Stomach (tissue), 9 donors: Measurements from ENCODE around the gene MEIKIN. TPM values are rescaled to one million over a fixed set of nuclear protein-coding genes. Genes with fewer than 3 reads are reported as not detected.
A peak's percentile ranks its signal among the peaks of the same experiment; 100 is the strongest.

Source experiments
- DNase-seq, 2 donors: peaks; one replicate each; pipeline versions ENCODE4 v3.0.0 to v3.0.0-alpha.2; 2013 to 2019
- H3K27ac ChIP-seq, 5 donors: fragments of 200-600 bp in 4 of 5; sonication (generic) in 4 of 5; one replicate each; pipeline ENCODE4 v1.5.1; 2013 to 2019; ENCODE audit warnings: mild to moderate bottlenecking in 1 of 5, moderate library complexity in 1 of 5
- H3K27me3 ChIP-seq, 3 donors: fragments of 200-600 bp; sonication (generic); one replicate each; pipeline ENCODE4 v1.5.1; 2017 to 2019; ENCODE audit warnings: mixed run types in 1 of 3
- H3K36me3 ChIP-seq, 4 donors: fragments of 200-600 bp; sonication (generic); 1 replicate in 3 of 4; 2 replicates in 1 of 4; pipeline ENCODE4 v1.5.1; 2016 to 2019
- H3K4me1 ChIP-seq, 4 donors: fragments of 200-600 bp; sonication (generic); one replicate each; pipeline ENCODE4 v1.5.1; 2016 to 2019
- H3K4me3 ChIP-seq, 4 donors: fragments of 200-600 bp; sonication (generic) in 3 of 4; one replicate each; pipeline ENCODE4 v1.5.1; 2016 to 2019; ENCODE audit warnings: mild to moderate bottlenecking in 1 of 4
- H3K9me3 ChIP-seq, 4 donors: fragments of 200-600 bp; sonication (generic); one replicate each; pipeline ENCODE4 v1.5.1; 2016 to 2019
- EP300 ChIP-seq: sonication (generic); formaldehyde crosslinking; IDR thresholded peaks from one replicate; pipeline ENCODE4 v1.6.1; 2017; ENCODE audit warnings: antibody characterized with exemption
- POLR2A ChIP-seq, 4 donors: fragments of 450-650 bp; IDR thresholded peaks; one replicate each; pipeline ENCODE4 v1.6.1; 2016; ENCODE audit warnings: antibody characterized with exemption in 4 of 4, control low read depth in 2 of 4, mild to moderate bottlenecking in 1 of 4, moderate library complexity in 1 of 4
- POLR2AphosphoS5 ChIP-seq, 3 donors: sonication (generic); formaldehyde crosslinking; IDR thresholded peaks; one replicate each; pipeline ENCODE4 v1.6.1; 2016; ENCODE audit warnings: antibody characterized with exemption in 3 of 3
- WGBS, 5 donors: extraction: QIAGEN DNeasy Blood & Tissue Kit in 3 of 5; methylation state at CpG; one replicate each; pipeline versions ENCODE4 v1.1.5 to v1.1.7; 2013 to 2018; 5-methylcytosine and 5-hydroxymethylcytosine counted together
- intact Hi-C: fragments of 100-400 bp; cut with DNase I; formaldehyde crosslinking; loops from one replicate; pipeline ENCODE4 v1.15.1; 2023; ENCODE audit warnings: low total_unique reads
- polyA plus RNA-seq, 3 donors: library from polyadenylated mRNA; stranded (reverse); fragments of 200-250 nt; gene quantifications; one replicate each; pipeline ENCODE4 v1.2.3, GENCODE V29; 2013
- total RNA-seq, 5 donors: library from RNA; depleted of rRNA; stranded (reverse); fragments of >200 nt; gene quantifications; one replicate each; pipeline versions ENCODE4 v1.1.0 to v1.2.3, GENCODE V29; 2014 to 2016
- TF ChIP-seq, protein P1 (sequence below), 7 experiments: fragments of 450-650 bp in 4 of 7; fragments of 200-600 bp in 3 of 7; sonication (generic) in 3 of 7; IDR thresholded peaks; one replicate each; pipeline ENCODE4 v1.5.1; 2016 to 2019; ENCODE audit warnings: antibody characterized with exemption in 7 of 7, control low read depth in 2 of 7, mild to moderate bottlenecking in 1 of 7
- donor health status: healthy with polysubstance abuse.
- donor health status: Bipolar disorder and iron deficiency.
- donor health status: healthy.

MEIKIN gene
- total and polyA plus RNA-seq, 8 donors, result 0.37 TPM; not detected in 7

DNA sequence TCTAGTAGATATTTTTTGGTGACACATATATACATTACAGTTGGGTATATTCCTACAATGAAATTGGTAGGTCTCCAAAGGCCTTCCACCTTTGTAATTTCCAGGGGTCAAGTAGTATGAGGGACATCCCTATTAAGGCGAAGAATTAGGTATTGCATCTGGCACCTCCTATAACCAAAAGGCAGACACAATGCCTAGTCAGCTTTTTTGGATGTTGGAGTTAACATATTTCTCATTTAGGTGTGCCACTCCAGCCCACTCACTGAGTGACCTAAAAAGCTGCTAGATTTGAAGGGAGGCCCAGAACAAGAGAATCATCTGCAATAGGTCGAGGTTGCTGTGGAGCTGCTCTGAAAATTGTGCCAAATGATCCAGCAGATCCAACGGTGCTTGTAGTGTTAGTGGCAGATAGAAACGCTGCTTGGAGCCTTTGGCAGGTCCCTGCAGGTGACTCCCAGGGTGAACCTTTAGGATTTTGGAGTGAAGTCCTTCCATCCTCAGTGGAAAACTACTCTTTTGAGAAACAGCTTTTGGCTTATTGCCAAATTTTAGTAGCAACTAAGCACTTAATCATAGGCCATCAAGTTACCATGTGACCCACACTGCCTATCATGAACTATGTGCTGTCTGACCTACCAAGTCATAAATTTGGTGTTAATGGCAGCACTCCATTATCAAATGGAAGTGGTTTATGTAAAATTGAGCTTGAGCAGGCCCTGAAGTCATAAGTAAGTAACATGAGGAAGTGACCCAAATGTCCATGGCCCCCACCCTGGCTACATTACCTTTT is 132.9 kb downstream of the MEIKIN start:
- no peak overlapping the region for H3K27ac ChIP-seq
- no peaks in the 10 kb centered on the region for H3K4me1 ChIP-seq
- intact Hi-C loops, result no loop called here
- no peak for TF ChIP-seq POLR2AphosphoS5 (IDR thresholded peaks at IDR 0.05)
- H3K36me3 ChIP-seq, result no peaks in the 10 kb centered on the region
- no peaks in the 10 kb centered on the region for H3K9me3 ChIP-seq
- WGBS, 5 donors, result 78 to 88% (median 85%) methylated on average over 4 of the region's 4 CpGs
- no peak for DNase-seq
- H3K27me3 ChIP-seq, result no peaks in the 10 kb centered on the region
- H3K4me3 ChIP-seq, result no peak overlapping the region

DNA sequence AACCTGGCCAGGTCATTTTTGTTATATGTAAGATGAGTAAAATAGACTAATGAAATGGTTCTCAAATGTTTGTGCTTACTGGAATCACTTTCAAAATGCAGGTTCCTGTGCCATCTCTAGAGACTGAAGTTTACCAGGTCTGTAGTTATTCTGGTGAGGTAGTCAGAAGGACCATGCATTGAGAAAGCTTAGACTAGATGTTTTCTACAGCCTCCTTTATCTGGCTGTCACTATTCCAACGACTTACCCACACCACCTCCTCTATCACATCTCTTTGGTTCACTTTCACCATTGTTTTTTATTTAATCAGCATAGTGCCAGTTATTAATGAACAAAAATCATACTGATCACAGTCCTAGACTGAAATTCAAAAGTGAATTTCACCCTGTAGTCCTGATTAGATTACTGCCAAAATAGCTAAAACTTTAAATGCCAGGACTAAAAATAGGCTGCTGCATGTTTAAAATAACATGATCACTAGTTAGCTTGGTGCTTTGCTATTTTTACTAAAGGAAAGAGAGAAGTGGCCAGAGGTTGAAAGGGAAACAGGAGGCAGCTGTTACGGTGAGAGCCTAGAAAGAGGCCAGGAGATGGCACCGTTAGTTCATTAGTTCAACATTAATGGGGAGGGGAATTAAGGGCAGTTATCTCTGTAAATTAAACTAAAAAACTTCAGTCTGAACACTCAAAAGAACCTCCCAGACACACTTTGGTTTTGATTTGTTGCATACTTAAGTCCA is 134.8 kb downstream of the MEIKIN start:
- Histone ChIP-seq H3K27me3 (no peaks in the 10 kb centered on the region), H3K27ac (peak overlapping the region in 1 of 5 donors; percentile 21), H3K9me3 (no peaks in the 10 kb centered on the region), H3K4me1 (no peaks in the 10 kb centered on the region), H3K36me3 (no peaks in the 10 kb centered on the region), H3K4me3 (no peak overlapping the region)
- peak in 1 of 2 donors; percentile 23 for DNase-seq
- WGBS, 5 donors, result 10 to 19% (median 16%) methylated on average over 3 of the region's 3 CpGs
- intact Hi-C loops, result no loop called here
- TF ChIP-seq POLR2AphosphoS5 (IDR thresholded peaks at IDR 0.05), result no peak
- TF ChIP-seq EP300, result no peak
- TF ChIP-seq POLR2A (IDR thresholded peaks at IDR 0.05), result no peak
- TF ChIP-seq, protein P1, sequence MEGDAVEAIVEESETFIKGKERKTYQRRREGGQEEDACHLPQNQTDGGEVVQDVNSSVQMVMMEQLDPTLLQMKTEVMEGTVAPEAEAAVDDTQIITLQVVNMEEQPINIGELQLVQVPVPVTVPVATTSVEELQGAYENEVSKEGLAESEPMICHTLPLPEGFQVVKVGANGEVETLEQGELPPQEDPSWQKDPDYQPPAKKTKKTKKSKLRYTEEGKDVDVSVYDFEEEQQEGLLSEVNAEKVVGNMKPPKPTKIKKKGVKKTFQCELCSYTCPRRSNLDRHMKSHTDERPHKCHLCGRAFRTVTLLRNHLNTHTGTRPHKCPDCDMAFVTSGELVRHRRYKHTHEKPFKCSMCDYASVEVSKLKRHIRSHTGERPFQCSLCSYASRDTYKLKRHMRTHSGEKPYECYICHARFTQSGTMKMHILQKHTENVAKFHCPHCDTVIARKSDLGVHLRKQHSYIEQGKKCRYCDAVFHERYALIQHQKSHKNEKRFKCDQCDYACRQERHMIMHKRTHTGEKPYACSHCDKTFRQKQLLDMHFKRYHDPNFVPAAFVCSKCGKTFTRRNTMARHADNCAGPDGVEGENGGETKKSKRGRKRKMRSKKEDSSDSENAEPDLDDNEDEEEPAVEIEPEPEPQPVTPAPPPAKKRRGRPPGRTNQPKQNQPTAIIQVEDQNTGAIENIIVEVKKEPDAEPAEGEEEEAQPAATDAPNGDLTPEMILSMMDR (IDR thresholded peaks at IDR 0.05), result no peak

DNA sequence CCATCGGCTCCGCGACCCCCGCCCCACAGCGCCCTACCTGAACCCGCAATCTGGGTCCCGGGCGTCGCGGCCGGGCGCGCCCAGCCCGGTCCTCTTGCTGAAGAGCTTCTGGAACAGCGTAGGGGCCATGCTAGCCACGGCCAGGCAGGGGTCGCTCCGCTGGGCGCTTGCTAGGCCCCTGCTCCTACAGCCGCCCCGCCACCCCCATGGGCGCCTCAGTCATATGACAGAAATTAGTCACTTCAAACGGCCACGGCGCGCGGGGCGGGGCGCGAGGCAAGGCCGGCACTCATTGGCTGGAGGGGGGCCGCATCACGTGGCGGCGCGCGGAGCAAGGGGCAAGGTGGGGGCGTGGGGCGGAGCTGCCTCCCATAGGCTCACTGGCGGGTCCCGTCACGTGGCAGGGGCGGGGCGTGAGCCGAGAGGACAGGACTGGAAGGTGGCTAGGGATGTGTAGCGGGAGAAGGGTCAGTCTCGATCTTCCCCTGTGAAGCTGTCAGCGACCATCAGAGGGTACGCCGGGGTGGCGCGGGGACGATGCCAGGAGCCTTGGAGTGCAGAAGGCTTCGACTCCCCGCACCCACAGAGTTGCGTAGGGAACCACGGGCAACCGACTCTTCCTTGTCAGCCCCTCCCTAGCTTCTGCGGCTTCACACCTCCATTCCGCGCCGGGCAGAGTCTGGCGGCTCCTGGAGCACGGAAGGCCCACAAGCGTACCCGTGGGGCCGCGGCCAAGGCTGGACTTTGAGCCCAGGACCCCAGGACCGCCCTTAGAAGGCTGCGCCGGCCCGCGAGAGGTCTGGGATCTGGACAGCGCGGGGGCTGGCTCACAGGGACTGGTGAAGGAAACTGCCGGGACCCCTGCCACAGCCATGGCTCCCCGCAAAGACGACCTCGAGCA is 148.4 kb downstream of the MEIKIN start, which contains the start of gene FNIP1:
FNIP1 (minus strand) TSS at position 225 of the 901 bp plus-strand sequence; CDS start at position 129, 96 bp downstream.
- H3K27me3 ChIP-seq, result no peaks in the 10 kb centered on the region
- H3K4me1 ChIP-seq, result peaks cover 0 to 49% (median 28%) of the 10 kb centered on the region in 4 donors
- DNase-seq, result peak; percentile 99 to 100
- 0 to 1% (median 0%) methylated on average over 37 to 79 of the region's 79 CpGs for WGBS, 5 donors
- H3K27ac ChIP-seq, result peak within 1 kb of the TSS; percentile 96 to 100 (median 99)
- H3K4me3 ChIP-seq, result peak within 1 kb of the TSS; percentile 77 to 98 (median 92)
- intact Hi-C loops, result no loop called here
- no peaks in the 10 kb centered on the region for H3K36me3 ChIP-seq
- no peaks in the 10 kb centered on the region for H3K9me3 ChIP-seq
- TF ChIP-seq POLR2A (IDR thresholded peaks at IDR 0.05) (peak in 1 of 4 donors; percentile 91), EP300 (no peak), POLR2AphosphoS5 (IDR thresholded peaks at IDR 0.05) (peak; percentile 93 to 96 (median 94))
- TF ChIP-seq, protein P1 (IDR thresholded peaks at IDR 0.05), result peak in 1 of 7 experiments; percentile 13

DNA sequence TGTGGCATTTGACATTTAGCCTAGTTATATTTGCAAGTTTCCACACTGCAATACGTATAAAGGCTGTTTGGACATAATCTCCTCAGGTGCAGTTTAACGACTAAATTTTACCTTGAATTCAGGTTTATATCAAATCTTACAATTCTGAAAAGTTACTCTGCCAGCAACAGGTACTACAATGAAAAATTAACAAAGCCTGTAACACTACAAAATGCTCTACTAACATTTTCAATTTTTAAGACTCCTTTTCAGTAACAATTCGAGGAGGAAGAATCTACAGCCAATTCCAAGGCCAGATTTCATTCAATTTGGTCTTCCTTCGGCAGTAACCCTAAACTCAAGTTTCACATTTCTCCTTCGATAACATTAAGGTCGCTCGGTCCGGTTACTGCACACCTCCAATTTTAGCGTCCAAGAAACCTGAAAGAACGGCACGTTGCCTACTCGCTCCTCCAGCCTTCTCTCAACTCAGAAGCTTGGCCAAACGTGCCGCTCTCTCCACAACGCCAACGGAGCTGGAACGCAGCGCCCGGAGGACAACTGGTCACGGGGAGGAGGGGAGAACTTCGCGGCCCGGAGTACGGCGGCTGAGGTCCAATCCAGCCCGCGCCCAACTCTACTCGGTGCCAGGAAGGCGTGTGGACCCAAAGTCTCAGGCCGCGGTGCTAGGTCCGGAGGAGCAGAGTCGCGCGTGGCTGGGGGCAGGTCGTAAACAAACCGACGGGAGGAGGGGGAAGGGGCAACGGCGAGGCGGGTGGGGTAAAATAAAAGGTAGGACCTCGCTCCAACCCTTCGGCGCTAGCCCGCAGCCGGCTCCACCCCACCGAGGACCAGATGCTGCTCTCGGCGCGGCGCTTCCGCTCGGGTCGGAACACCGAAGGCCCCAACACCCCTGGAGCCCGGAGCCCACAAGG is 149.3 kb downstream of the MEIKIN start:
- Histone ChIP-seq H3K27ac (peak overlapping the region; percentile 96 to 100 (median 99)), H3K36me3 (no peaks in the 10 kb centered on the region), H3K4me3 (peak overlapping the region; percentile 77 to 98 (median 92)), H3K4me1 (peaks cover 0 to 54% (median 31%) of the 10 kb centered on the region in 4 donors), H3K9me3 (no peaks in the 10 kb centered on the region), H3K27me3 (no peaks in the 10 kb centered on the region)
- 0 to 1% (median 1%) methylated on average over 41 to 56 of the region's 56 CpGs for WGBS, 5 donors
- TF ChIP-seq POLR2AphosphoS5 (IDR thresholded peaks at IDR 0.05) (peak; percentile 38 to 68 (median 42)), EP300 (no peak)
- DNase-seq, result peak; percentile 80 to 85
- intact Hi-C loops, result no loop called here
